Lower leg skin (tissue), 3 donors: ENCODE results near the gene TNNI2.

ENCODE experiments used
- CTCF ChIP-seq, 3 donors: fragments of 450-650 bp; IDR thresholded peaks; one replicate each; pipeline ENCODE4 v1.5.1; 2016; ENCODE audit warnings: antibody characterized with exemption in 3 of 3, mild to moderate bottlenecking in 3 of 3, moderate library complexity in 2 of 3
- POLR2A ChIP-seq, 2 donors: fragments of 450-650 bp; IDR thresholded peaks; one replicate each; pipeline ENCODE4 v1.6.1; 2016 to 2017; ENCODE audit warnings: antibody characterized with exemption in 2 of 2, mild to moderate bottlenecking in 1 of 2, moderate library complexity in 1 of 2

GRCh38 chr11:1839924-1840779 lies 1.4 kb downstream of the TNNI2 start:
- TF ChIP-seq CTCF (IDR thresholded peaks at IDR 0.05) (no peak), POLR2A (IDR thresholded peaks at IDR 0.05) (no peak)
